ENCODE results near the gene CST6. TPM values are rescaled to one million over a fixed set of nuclear protein-coding genes. Genes with fewer than 3 reads are reported as not detected.

CST6 gene
- total RNA-seq, 4 donors from 2014 or later: 1.7 TPM; not detected in 3

DNA sequence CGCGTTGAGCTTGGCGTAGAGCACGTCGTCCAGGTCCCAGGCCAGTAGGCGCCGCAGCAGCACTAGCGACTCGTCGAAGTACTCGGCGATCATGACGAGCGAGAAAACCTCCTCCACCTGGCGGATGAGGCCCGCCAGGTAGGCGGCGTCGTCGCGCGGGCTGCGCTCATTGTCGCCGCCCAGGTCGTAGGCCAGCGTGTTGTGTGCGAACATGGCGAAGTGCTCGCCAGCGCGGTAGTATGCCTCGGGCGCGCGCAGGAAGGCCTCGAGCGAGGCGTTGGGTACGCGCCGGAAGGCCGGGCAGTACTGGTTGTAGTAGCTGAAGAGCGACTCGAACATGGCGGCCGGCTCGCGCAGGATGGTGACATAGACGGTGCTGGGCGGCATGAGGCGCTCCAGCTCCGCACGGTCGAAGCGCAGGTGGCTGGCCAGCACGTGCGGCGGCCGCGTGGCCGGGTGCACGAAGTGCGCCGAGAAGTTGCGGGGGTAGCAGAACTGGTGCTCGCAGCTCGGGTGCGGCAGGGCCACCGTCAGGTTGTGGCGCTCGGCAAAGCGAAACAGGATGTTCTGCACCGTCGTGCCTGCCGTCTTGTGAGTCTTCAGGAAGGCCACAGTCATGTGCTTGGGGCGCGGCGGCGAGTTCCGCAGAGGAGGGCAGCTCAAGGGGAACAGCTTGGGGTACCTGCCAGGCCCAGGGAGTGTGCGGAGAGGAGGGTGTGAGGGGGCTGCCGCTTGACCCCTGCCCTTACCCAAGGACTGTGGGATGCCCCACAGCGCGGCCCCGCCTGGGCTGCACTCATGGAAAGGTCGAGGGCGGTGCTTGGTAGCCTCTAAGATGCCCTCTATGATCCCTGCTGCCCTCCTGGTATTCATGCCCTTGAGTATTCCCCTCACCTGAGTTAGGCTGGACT is 31.4 kb downstream of the CST6 start:
- H3K4me3 ChIP-seq: no peak overlapping the region
- H3K36me3 ChIP-seq: no peaks in the 10 kb centered on the region
- H3K27ac ChIP-seq: no peak overlapping the region
- 93 to 97% methylated on average over 16 to 17 of the region's 88 CpGs for whole genome bisulfite sequencing, 2 donors (ENCODE audit: low coverage in 1 of 2)
- H3K9me3 ChIP-seq: no peaks in the 10 kb centered on the region
- peaks cover 13% of the 10 kb centered on the region for H3K27me3 ChIP-seq
- ATAC-seq: no peak
- TF ChIP-seq POLR2A (IDR thresholded peaks at IDR 0.05): no peak
- peaks cover 0 to 20% (median 7%) of the 10 kb centered on the region in 3 donors for H3K4me1 ChIP-seq

DNA sequence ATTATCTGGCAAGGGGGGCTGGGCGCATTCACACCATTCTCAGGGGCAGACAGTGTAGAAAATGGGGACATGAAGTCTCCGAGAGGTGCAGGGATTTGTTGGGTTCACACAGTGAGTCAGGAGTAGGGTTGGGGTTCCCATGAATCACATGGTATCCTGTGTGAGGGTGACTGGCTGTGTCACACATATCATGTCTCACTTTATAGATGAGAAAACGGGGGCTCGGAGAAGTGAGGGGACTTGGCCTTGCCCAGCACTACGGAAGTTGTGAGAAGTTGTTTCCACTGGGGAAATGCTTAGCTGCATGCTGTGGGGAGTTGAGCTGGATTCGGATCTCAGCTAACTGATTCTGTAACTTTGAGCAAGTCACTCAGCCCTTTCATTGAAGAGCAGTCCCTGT is 32.9 kb downstream of the CST6 start:
- Histone ChIP-seq H3K4me1 (peaks cover 0 to 32% (median 18%) of the 10 kb centered on the region in 3 donors), H3K9me3 (no peaks in the 10 kb centered on the region), H3K4me3 (no peak overlapping the region), H3K36me3 (no peaks in the 10 kb centered on the region), H3K27ac (no peak overlapping the region), H3K27me3 (peaks cover 22% of the 10 kb centered on the region)
- no peak for ATAC-seq
- no peak for TF ChIP-seq POLR2AphosphoS5 (IDR thresholded peaks at IDR 0.05)
- TF ChIP-seq EP300 (IDR thresholded peaks at IDR 0.05): no peak
- TF ChIP-seq POLR2A (IDR thresholded peaks at IDR 0.05): no peak
- TF ChIP-seq, protein P1, sequence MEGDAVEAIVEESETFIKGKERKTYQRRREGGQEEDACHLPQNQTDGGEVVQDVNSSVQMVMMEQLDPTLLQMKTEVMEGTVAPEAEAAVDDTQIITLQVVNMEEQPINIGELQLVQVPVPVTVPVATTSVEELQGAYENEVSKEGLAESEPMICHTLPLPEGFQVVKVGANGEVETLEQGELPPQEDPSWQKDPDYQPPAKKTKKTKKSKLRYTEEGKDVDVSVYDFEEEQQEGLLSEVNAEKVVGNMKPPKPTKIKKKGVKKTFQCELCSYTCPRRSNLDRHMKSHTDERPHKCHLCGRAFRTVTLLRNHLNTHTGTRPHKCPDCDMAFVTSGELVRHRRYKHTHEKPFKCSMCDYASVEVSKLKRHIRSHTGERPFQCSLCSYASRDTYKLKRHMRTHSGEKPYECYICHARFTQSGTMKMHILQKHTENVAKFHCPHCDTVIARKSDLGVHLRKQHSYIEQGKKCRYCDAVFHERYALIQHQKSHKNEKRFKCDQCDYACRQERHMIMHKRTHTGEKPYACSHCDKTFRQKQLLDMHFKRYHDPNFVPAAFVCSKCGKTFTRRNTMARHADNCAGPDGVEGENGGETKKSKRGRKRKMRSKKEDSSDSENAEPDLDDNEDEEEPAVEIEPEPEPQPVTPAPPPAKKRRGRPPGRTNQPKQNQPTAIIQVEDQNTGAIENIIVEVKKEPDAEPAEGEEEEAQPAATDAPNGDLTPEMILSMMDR (IDR thresholded peaks at IDR 0.05): no peak
- WGBS, 2 donors (ENCODE audit: low coverage in 1 of 2): 62% methylated on average over 6 of the region's 6 CpGs; no CpG with 5 or more reads in 1 of the 2 donors

DNA sequence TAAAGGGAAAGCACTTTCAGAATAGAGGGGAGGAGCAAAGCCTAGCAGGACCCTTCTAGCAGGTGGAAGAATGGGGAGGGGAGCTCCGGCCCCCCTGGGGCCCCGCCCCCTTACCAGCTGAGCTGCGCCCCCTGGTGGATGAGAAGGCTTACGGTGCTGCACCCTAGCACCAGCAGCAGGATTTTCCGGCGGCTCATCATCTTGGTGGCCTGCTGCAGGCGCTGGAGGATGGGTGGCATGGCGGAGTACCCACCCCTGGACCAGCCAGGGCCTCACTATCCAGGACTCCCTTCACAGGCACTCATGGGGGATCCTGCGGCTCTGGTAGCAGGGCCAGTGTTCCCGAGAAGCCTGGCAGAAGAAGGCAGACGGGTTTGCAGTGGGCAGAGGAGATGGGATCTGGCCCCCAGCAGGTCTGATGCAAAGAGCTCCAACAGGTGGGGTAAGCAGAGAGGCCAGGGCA is 33.4 kb downstream of the CST6 start:
- 73% methylated on average over 2 of the region's 11 CpGs; no CpG with 5 or more reads in 1 of the 2 donors for WGBS, 2 donors (ENCODE audit: low coverage in 1 of 2)
- peaks cover 22% of the 10 kb centered on the region for H3K27me3 ChIP-seq
- H3K4me3 ChIP-seq: no peak overlapping the region
- no peak overlapping the region for H3K27ac ChIP-seq
- H3K36me3 ChIP-seq: no peaks in the 10 kb centered on the region
- TF ChIP-seq, protein P1 (IDR thresholded peaks at IDR 0.05): peak in 3 of 4 experiments; percentile 73 to 92 (median 84)
- TF ChIP-seq EP300 (IDR thresholded peaks at IDR 0.05): no peak
- peaks cover 0 to 32% (median 18%) of the 10 kb centered on the region in 3 donors for H3K4me1 ChIP-seq
- H3K9me3 ChIP-seq: no peaks in the 10 kb centered on the region
- peak; percentile 74 for ATAC-seq

DNA sequence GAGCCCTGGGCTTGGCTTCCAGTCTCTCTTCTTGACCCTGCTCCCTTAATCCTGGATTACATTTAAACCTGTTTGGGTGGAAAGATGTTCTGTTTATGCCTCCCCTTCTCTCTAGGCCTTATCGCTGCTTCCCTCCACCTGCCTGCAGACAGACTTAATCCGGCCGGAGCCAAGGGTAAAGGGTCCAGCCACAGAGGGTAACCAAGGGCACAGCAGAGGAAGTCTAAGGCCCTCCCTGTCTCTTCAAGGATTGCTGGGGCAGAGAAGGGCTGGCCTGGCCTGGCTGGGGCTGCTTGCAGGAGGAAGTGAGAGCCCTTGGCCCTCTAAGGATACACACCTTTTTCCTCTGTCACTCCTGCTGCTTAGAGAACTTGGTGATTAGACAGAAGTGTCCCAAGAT is 35.1 kb downstream of the CST6 start:
- 83 to 100% methylated on average over 1 to 2 of the region's 3 CpGs for WGBS, 2 donors (ENCODE audit: low coverage in 1 of 2)
- H3K27ac ChIP-seq: peak overlapping the region in 3 of 4 donors; percentile 58 to 80 (median 66)
- no peak overlapping the region for H3K4me3 ChIP-seq
- H3K9me3 ChIP-seq: no peaks in the 10 kb centered on the region
- peaks cover 22% of the 10 kb centered on the region for H3K27me3 ChIP-seq
- TF ChIP-seq POLR2AphosphoS5 (IDR thresholded peaks at IDR 0.05): no peak
- TF ChIP-seq EP300 (IDR thresholded peaks at IDR 0.05): no peak
- TF ChIP-seq POLR2A (IDR thresholded peaks at IDR 0.05): no peak
- TF ChIP-seq, protein P1 (IDR thresholded peaks at IDR 0.05): no peak
- no peaks in the 10 kb centered on the region for H3K36me3 ChIP-seq
- ATAC-seq: no peak
- peaks cover 0 to 43% (median 24%) of the 10 kb centered on the region in 3 donors for H3K4me1 ChIP-seq

DNA sequence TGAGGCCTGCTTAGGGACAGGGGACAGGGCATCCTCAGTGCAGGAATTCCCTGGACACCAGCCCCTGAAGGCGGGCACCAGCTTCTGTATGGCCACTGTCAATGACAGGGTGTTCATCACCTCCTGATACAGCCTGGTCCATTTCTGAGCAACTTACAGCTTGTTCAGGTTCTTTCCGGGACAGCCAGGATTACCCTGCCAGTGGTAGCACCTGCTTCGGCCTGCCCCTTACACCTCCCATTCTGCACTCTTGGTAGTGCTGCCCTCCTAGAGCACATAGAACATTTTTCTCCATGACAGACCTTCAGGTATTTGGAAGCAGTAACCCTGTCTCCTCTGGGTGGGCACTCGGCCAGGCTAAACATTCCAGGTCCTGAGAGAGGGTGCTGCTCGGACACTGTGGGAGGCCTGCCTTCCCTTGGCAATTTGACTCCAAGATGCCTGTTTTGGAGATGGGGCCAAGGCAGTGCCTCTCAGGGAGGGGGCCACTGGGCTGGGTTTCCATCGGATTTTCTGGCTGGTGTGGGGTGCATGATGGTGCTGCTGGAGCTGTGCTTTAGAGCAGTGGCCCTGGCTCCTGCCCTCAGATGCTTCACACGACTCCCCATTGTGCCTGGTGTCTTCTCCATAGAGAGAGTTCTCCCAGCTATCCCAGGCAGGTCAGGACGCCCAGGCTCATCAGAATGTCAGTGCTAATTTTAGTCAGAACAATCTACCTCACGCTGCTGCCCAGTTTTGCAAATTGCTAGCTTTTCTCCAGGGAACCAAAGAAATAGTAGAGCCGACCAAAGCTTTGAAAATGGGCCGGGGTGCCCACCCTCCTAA is 35.9 kb downstream of the CST6 start:
- WGBS, 2 donors (ENCODE audit: low coverage in 1 of 2): 80% methylated on average over 1 of the region's 11 CpGs; no CpG with 5 or more reads in 1 of the 2 donors
- peak overlapping the region in 3 of 4 donors; percentile 58 to 80 (median 66) for H3K27ac ChIP-seq

More for the DNA sequence above, 35.9 kb downstream of the CST6 start:
- TF ChIP-seq POLR2AphosphoS5 (IDR thresholded peaks at IDR 0.05): no peak
- no peak for TF ChIP-seq POLR2A (IDR thresholded peaks at IDR 0.05)
- TF ChIP-seq, protein P1 (IDR thresholded peaks at IDR 0.05): no peak
- TF ChIP-seq EP300 (IDR thresholded peaks at IDR 0.05): no peak
- no peaks in the 10 kb centered on the region for H3K36me3 ChIP-seq
- no peak for ATAC-seq
- H3K4me3 ChIP-seq: no peak overlapping the region
- no peaks in the 10 kb centered on the region for H3K9me3 ChIP-seq
- peaks cover 0 to 45% (median 25%) of the 10 kb centered on the region in 3 donors for H3K4me1 ChIP-seq
- peaks cover 22% of the 10 kb centered on the region for H3K27me3 ChIP-seq
